Activated CD4-positive, CD25-positive, alpha-beta regulatory T cell treated with anti-CD3 and anti-CD28 coated beads, Interleukin-2, amount 50 U/mL, for 72 hours (primary cell): ENCODE results near the gene SCLT1.

Experiments
- DNase-seq: peaks from one replicate; pipeline ENCODE4 v3.0.0; 2021

The SCLT1 gene

DNA sequence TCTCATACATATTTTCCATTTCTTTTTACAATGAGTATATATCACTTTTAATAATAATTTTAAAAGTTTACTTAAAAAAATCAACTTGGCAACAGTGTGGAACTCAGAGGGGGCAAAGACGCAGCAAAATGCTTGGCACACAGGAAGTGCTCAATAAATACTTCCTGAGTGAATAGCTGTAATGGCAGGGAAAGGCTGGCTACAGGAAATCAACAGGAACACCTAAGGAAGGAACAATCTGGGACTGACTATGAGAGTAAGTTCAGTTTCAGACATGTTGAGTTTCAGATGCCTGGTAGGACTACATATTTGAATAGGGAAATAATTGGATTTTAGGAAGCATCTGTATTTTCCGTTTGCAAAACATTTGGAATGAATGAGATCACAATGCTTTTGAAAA, 137.6 kb downstream of the SCLT1 start:
- no peak for DNase-seq

DNA sequence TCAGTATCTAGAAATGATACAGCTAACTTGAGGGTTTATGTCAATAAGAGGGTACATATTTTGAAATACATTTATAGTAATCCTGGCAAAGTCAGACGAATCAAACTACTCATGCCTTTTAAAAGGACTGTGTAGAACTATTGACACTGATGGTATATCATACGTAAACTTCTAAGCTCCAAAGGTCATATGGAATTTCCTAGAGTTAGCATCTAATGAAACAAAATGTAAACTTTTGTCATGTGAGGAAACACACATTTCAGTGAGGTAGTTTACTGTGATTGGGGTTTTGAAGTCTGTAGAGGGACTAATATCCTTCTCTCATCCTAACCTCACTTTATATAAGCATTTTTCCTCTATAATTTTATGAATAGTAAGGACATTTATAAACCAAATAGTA, 138.4 kb downstream of the SCLT1 start:
- DNase-seq, result no peak

- no peak for DNase-seq
Observed at GRCh38 chr4:128951316-128951715, 142.0 kb downstream of the SCLT1 start.

- no peak for DNase-seq
Observed at GRCh38 chr4:128950796-128951195, 142.5 kb downstream of the SCLT1 start.

DNA sequence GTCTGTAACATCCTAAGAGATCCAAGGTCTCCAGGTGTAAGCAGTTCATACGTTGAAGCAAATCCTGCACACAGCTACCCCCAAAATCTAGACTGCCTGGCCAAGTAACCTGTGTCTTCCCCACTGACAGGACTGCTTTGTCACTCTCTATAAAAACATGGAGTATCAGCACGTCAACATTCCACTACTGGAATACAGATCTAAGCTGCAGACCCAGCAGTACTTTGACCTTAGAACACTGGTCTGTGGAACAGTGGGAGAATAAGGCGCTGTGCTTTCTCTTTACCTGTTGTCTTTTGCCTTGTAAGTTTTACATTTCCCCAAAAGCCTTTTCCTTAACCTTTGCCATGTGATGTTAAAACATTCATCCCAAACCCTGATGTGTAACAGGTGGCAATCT, 146.4 kb downstream of the SCLT1 start:
- no peak for DNase-seq

DNA sequence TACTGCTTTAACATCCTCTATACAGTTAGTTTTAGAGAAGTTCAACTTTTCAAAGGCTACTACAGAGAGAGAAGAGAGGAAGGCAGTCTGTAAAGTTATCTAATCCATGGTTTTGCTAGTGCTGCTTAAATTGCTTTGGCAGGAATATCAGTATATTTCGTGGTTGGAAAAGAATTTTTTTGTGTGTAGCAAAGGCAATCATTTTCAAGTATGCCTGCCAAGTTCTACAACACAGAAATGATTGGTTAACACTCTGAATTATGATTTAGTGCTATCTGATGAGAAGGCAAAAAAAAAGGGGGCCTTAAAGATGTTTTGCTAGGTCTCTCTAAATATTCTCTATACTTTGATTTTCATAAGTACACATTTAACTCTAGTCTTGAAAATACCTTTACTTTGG, 150.7 kb downstream of the SCLT1 start:
- no peak for DNase-seq

- DNase-seq, result no peak
Observed at GRCh38 chr4:128940971-128941370, 152.4 kb downstream of the SCLT1 start.

- no peak for DNase-seq
Observed at GRCh38 chr4:128930051-128930450, 163.3 kb downstream of the SCLT1 start.

DNA sequence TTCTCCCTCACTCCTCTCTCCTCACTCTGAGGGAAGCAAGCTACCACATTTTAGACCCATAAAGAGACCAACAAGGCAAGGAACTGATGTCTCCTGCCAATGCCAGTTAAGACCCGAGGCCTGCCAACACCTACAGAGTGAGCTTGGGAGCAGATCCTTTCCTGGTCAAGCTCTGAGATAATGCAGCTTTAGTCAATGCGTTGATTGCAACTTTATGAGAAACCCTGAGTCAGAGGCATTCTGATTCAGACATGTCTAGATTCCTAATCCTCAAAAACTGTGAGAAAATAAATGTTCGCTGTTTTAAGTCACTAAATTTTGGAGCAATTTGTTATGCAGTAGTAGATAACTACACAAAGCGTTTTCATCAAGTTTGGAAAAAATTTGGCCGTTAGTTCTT, 168.4 kb downstream of the SCLT1 start:
- DNase-seq, result no peak

- DNase-seq, result no peak
Observed at GRCh38 chr4:128921954-128922353, 171.4 kb downstream of the SCLT1 start.

DNA sequence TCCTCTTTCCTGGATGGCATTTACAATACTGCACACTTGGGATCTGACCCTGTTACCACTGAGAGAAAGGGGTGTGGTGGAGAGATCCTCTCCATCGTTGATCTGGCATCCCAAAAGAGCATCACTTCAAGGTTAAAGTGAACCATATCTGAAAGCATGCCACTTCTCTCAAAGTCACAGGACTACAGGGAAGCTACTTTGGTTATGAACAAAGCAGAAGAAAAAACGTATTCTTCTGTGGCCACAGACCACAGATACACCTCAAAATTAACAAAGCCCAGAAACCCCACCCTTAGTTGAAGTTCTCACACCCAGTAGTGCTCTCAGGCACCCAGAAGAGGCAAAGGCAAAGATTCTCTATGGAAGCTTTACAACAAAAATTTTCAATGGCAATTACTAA, 175.6 kb downstream of the SCLT1 start:
- no peak for DNase-seq

GRCh38 chr4:128916832-128917231, 176.5 kb downstream of the SCLT1 start:
- DNase-seq, result no peak

DNA sequence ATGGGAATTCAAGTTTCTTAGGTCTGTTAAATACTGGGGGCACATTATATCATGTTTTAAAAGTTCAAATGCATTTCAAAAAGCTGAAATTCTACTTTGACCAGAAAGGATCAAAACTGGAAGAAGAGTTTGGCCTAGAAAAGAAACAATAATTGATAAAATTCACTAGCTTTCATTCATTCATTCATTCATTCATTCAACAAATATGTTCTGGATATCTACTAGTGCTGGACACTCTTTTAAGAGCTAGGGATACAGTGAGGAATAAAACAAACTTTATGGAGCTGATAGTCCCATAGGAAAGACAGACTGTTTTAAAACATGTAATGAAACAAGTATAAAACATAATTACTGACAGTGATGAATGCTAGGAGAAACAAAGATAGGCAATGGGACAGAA, 177.8 kb downstream of the SCLT1 start:
- no peak for DNase-seq

DNA sequence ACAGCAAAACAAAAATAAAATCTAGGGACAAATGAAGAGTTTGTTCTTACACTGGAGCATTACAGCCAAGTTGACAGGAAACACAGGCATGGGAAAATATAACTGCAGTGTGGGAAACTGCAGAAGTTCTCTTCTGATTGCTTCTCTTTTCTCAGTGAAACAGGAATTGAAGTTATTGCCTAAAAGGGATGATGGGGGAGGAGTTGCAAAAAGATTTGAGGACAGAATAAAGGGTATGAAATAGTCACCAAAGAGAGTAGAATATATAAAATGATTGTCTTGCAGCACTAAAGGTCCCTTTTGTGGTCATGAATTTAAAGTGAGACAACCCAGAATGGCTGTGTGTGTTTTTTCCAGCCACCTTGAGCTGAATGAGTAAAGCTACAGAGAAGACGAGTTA, 180.1 kb downstream of the SCLT1 start:
- DNase-seq, result no peak

DNA sequence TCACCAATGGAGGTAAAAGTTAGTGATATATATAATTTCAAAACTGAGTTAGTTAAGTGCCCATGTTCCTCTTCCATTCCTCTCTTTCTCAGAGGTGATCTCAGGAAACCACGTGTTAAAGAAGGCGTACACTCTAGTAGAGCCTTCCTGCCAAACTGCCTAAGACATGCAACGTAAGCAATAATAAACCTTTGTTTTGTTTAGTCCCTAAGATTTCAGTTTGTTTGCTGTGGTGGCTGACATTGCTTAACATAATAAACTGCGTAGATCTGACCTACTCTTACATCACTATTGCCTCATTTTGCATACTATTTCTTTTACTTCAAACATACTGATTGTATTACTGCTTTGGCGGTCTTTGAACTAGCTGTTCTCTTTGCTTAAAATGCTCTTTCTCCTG, 184.6 kb downstream of the SCLT1 start:
- DNase-seq, result no peak

GRCh38 chr4:128907981-128908380, 185.4 kb downstream of the SCLT1 start:
- DNase-seq, result no peak

DNA sequence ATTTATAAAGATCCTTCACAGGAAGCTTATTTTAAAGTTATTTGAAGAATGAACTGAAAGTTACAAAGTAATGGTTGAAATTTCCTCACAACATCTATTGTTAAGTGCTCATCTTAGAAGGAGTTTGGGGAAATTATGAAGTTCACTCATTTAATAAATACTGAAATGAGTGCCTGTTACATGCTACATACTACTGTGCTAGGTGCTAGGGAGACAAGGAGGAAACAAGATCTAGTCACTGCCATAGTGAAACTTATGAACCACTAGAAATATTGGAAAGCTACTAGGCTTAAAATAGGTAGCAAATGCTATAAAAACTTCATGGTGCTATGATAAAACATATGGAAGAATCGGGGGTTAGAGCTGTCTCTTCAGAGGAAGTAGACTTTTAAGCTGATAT, 186.8 kb downstream of the SCLT1 start:
- DNase-seq, result no peak

GRCh38 chr4:128904821-128905220, 188.5 kb downstream of the SCLT1 start:
- no peak for DNase-seq

- no peak for DNase-seq
Observed at GRCh38 chr4:128880662-128881061, 212.7 kb downstream of the SCLT1 start.

GRCh38 chr4:128879971-128880370, 213.4 kb downstream of the SCLT1 start:
- DNase-seq, result no peak

GRCh38 chr4:128879283-128879682, 214.1 kb downstream of the SCLT1 start:
- no peak for DNase-seq

GRCh38 chr4:128877934-128878333, 215.4 kb downstream of the SCLT1 start:
- no peak for DNase-seq

GRCh38 chr4:128876200-128876599, 217.1 kb downstream of the SCLT1 start:
- no peak for DNase-seq

GRCh38 chr4:128871948-128872347, 221.4 kb downstream of the SCLT1 start:
- DNase-seq, result no peak

DNA sequence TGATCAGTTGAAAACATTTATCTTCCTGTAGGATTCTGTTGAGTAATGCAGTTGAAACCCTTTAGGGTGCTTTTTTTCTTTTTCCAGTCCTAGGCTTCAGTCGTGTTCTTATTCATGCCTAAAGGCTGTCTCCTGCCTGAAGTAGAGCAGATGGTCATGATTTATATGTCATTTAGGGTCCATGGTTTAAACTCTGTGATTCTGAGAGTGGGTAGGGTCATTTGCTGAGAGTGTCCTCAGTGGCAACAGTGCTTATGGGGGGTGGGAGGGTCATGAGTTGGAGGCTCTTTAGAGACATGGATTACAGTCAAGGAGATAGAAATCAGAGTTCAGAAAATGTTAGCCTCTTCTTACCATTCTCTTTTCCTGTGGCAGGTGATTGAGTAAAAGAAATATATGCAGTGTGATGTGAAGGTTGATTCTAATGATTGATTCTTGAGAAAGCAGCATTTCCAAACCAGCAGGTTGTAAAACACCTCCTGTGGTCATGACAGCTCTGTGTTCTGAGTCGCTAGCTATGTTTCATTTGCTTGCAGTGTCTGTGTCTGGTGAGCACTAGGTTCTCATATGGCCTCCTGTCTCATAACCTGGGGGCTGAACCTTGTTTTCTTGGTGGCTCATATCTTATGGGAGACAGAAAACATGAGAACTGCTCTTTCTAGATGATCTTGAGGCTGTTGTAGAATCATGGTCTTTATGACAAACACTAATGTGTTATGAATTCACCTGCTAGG, 223.4 kb downstream of the SCLT1 start:
- no peak for DNase-seq

GRCh38 chr4:128868758-128869157, 224.6 kb downstream of the SCLT1 start:
- DNase-seq, result no peak
